RPMI8226 (cell line): Measurements from ENCODE around the gene PELO.

Experiments used
- DNase-seq: peaks from one replicate; pipeline ENCODE4 v3.0.0-alpha.2; 2015

Gene PELO

GRCh38 chr5:52772668-52773067, 15.0 kb upstream of the PELO start:
- DNase-seq = no peak

GRCh38 chr5:52773342-52773741, 14.4 kb upstream of the PELO start:
- no peak for DNase-seq

GRCh38 chr5:52774005-52774410, 13.7 kb upstream of the PELO start:
- DNase-seq = no peak

GRCh38 chr5:52776116-52776515, 11.6 kb upstream of the PELO start:
- no peak for DNase-seq

GRCh38 chr5:52777186-52777585, 10.5 kb upstream of the PELO start:
- no peak for DNase-seq

- no peak for DNase-seq
These were observed 8.9 kb upstream of the PELO start for GRCh38 chr5:52778781-52779180.

GRCh38 chr5:52779213-52779612, 8.5 kb upstream of the PELO start:
- no peak for DNase-seq

- DNase-seq = no peak
These were observed 4.3 kb upstream of the PELO start for GRCh38 chr5:52783226-52783959.

- no peak for DNase-seq
These were observed 3.0 kb upstream of the PELO start for GRCh38 chr5:52784737-52785136.

GRCh38 chr5:52786391-52786790, 1.3 kb upstream of the PELO start:
- no peak for DNase-seq

- peak; percentile 48 for DNase-seq
These were observed 642 bp upstream of the PELO start for GRCh38 chr5:52786949-52787599.

GRCh38 chr5:52788505-52788821, 747 bp downstream of the PELO start:
- DNase-seq = no peak

- DNase-seq = no peak
These were observed 1.7 kb downstream of the PELO start for GRCh38 chr5:52789378-52789777.

- DNase-seq = no peak
These were observed 2.1 kb downstream of the PELO start for GRCh38 chr5:52789851-52790250.

GRCh38 chr5:52791366-52791765, 3.6 kb downstream of the PELO start:
- no peak for DNase-seq

- DNase-seq = no peak
These were observed 6.8 kb downstream of the PELO start for GRCh38 chr5:52794519-52794918.

GRCh38 chr5:52796031-52796430, 8.3 kb downstream of the PELO start:
- DNase-seq = no peak

GRCh38 chr5:52796516-52797103, 8.9 kb downstream of the PELO start:
- no peak for DNase-seq

GRCh38 chr5:52798938-52799337, 11.2 kb downstream of the PELO start:
- DNase-seq = peak; percentile 11

GRCh38 chr5:52799358-52799982, 11.8 kb downstream of the PELO start:
- peak; percentile 44 for DNase-seq

GRCh38 chr5:52799983-52800393, 12.3 kb downstream of the PELO start:
- peak; percentile 99 for DNase-seq

GRCh38 chr5:52800394-52801213, 12.9 kb downstream of the PELO start:
- peak; percentile 71 for DNase-seq

- peak; percentile 44 for DNase-seq
These were observed 13.6 kb downstream of the PELO start for GRCh38 chr5:52801329-52801728.
